GM18951 (cell line): ENCODE results near the gene HAUS8.
"Not testable (repeated sequence)": the region's sequence is repeated elsewhere in the genome, so short reads cannot be mapped to it uniquely, and the experiment has no call there.

Experiments
- POLR2A ChIP-seq: IDR thresholded peaks from 4 replicates; pipeline ENCODE4 v1.6.1; 2011; ENCODE audit warnings: mild to moderate bottlenecking; ENCODE audit not compliant: insufficient read length, insufficient read depth; ENCODE audit errors: extremely low read depth
- in situ Hi-C: fragments of 300-500 bp; cut with MboI; formaldehyde crosslinking; loops from one replicate; pipeline ENCODE4 v1.12.0; 2022; ENCODE audit warnings: low sequenced_read_pairs, mixed read lengths, inconsistent platforms; ENCODE audit not compliant: unreplicated experiment

Gene HAUS8

GRCh38 chr19:17025991-17026658 is 49.1 kb downstream of the HAUS8 start:
- TF ChIP-seq POLR2A: no peak
- in situ Hi-C loops: no loop called here

GRCh38 chr19:17025361-17025760 is 49.9 kb downstream of the HAUS8 start:
- no peak for TF ChIP-seq POLR2A
- in situ Hi-C loops: no loop called here

GRCh38 chr19:17024941-17025340 is 50.3 kb downstream of the HAUS8 start:
- in situ Hi-C loops: not testable (repeated sequence)

DNA sequence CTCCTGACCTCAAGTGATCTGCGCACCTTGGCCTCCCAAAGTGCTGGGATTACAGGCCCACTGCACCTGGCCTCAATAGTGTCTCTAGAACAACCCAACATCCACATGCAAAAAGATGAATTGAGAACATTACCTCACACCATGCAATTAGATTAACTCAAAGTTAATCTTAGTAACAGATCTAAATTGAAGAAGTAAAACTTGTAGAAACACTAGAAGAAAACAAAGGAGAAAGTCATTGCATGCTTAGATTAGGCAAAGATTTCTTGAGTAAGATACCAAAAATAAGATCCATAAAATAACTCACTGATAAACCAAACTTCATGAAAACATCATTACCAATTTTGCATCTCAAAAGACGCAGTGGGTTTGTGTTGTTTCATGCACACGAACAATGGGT is 51.4 kb downstream of the HAUS8 start:
- TF ChIP-seq POLR2A: no peak
- in situ Hi-C loops: no loop called here

- in situ Hi-C loops: no loop called here
Observed at GRCh38 chr19:17022738-17023137, 52.5 kb downstream of the HAUS8 start.

GRCh38 chr19:17021793-17022590 is 53.3 kb downstream of the HAUS8 start:
- no peak for TF ChIP-seq POLR2A
- in situ Hi-C loops: no loop called here

More at GRCh38 chr19:17022738-17023137, 52.5 kb downstream of the HAUS8 start:
- no peak for TF ChIP-seq POLR2A

GRCh38 chr19:17021328-17021727 is 53.9 kb downstream of the HAUS8 start:
- in situ Hi-C loops: no loop called here
- no peak for TF ChIP-seq POLR2A

DNA sequence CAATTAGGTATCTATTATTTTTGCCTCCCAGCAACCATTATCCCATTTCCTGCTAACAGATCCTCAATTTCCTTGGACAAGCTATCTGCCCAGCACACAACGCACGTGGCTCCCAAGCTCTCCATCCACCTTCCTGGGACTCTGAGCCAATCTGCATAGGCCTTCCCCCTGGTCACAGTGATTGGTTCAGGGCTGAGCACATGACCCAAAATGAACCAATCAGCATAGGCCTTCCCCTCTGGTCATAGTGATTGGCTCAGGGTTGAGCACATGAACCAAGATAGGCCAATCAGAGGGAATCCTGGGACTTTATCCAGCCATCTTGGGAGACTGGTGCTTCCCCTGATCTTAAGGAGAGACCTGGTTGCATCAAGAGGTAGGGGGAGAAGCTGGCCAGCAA is 54.4 kb downstream of the HAUS8 start:
- TF ChIP-seq POLR2A: no peak
- in situ Hi-C loops: no loop called here

GRCh38 chr19:17020385-17020784 is 54.9 kb downstream of the HAUS8 start:
- TF ChIP-seq POLR2A: no peak
- in situ Hi-C loops: no loop called here

DNA sequence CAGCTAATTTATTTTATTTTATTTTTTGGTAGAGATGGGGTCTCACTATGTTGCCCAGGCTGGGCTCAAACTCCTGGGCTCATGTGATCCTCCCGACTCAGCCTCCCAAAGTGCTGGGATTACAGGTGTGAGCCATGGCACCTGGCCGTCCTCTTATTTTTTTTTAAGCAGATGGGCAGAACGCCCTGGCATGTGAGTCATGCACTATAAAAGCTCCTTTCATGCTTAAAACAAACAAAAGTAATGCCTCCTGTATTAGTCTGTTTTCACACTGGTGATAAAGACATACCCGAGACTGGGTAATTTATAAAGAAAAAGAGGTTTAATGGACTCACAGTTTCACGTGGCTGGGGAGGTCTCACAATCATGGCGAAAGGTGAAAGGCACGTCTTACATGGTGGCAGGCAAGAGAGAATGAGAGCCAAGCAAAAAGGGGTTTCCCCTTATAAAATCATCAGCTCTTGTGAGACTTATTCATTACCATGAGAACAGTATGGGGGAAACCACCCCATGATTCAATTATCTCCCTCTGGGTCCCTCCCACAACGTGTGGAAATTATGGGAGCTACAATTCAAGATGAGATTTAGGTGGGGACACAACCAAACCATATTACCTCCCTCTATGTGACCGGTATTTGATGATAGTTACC is 60.9 kb downstream of the HAUS8 start:
- in situ Hi-C loops: not testable (repeated sequence)

- TF ChIP-seq POLR2A: no peak
- in situ Hi-C loops: no loop called here
Observed at GRCh38 chr19:17011485-17011884, 63.8 kb downstream of the HAUS8 start.

DNA sequence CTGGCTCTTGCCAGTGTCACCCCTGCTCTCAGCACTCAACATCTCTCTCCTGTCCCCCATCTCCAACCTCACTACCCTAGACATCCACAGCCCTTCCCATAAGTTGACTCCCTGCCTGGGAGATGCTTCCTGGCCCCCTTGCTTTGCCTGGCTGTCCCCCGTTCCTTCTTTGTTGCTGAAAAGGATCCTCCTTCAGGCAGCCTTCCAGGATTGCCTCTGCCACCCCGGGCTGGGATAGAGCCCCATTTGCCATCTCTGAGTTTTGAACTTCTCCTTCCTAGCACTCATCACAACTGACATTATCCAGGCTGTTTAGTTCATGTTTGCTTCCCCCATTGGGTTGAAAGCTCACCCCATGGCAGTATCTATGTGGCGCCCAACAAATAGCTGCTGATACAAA is 68.7 kb downstream of the HAUS8 start:
- in situ Hi-C loops: no loop called here
- TF ChIP-seq POLR2A: no peak

- in situ Hi-C loops: no loop called here
- no peak for TF ChIP-seq POLR2A
Observed at GRCh38 chr19:17005000-17005399, 70.3 kb downstream of the HAUS8 start.

- no peak for TF ChIP-seq POLR2A
- in situ Hi-C loops: no loop called here
Observed at GRCh38 chr19:17004386-17004785, 70.9 kb downstream of the HAUS8 start.
